Kidney epithelial cell (primary cell): ENCODE measurements around the gene FAM120A. TPM values are rescaled to one million over a fixed set of nuclear protein-coding genes. Genes with fewer than 3 reads are reported as not detected.
A peak's percentile ranks its signal among the peaks of the same experiment; 100 is the strongest.

ENCODE experiments used
- DNase-seq: peaks from one replicate; pipeline ENCODE4 v3.0.0-alpha.2; 2010; ENCODE audit warnings: low read depth
- H3K27me3 ChIP-seq: 2 replicates; pipeline ENCODE4 v1.6.0; 2011; ENCODE audit warnings: low read length; ENCODE audit not compliant: control insufficient read depth, insufficient read depth
- H3K36me3 ChIP-seq: 2 replicates; pipeline ENCODE4 v1.5.1; 2011; ENCODE audit warnings: low read length; ENCODE audit not compliant: control insufficient read depth, insufficient read depth
- H3K4me3 ChIP-seq: 2 replicates; pipeline ENCODE4 v1.5.1; 2011; ENCODE audit warnings: low read depth, mild to moderate bottlenecking, control low read depth, low read length
- CTCF ChIP-seq: IDR thresholded peaks from 2 replicates; pipeline ENCODE4 v1.5.1; 2011; ENCODE audit warnings: mild to moderate bottlenecking, moderate library complexity, low read length, control low read depth, inconsistent platforms; ENCODE audit not compliant: insufficient read depth, poor library complexity, severe bottlenecking
- total RNA-seq: library from RNA; depleted of rRNA; stranded (reverse); fragments of >200 nt; gene quantifications from 2 replicates; pipeline ENCODE4 v1.2.3, GENCODE V29; 2015

The FAM120A gene
- total RNA-seq, 1 donor from 2014 or later, result 59.0 TPM

- no peak for DNase-seq
- no peaks in the 10 kb centered on the region for H3K36me3 ChIP-seq
- H3K27me3 ChIP-seq, result no peaks in the 10 kb centered on the region
- TF ChIP-seq CTCF, result no peak
- H3K4me3 ChIP-seq, result peak overlapping the region; percentile 68
Measured at GRCh38 chr9:93575796-93576257, 124.3 kb downstream of the FAM120A start.

GRCh38 chr9:93576258-93577077 is 125.0 kb downstream of the FAM120A start, which contains the start of gene PHF2:
TSS of gene PHF2 (plus strand) at chr9:93576584. CDS start at chr9:93576774, 190 bp downstream.
- TF ChIP-seq CTCF, result no peak
- DNase-seq, result no peak
- peak within 1 kb of the TSS; percentile 68 for H3K4me3 ChIP-seq
- H3K36me3 ChIP-seq, result no peaks in the 10 kb centered on the region
- no peaks in the 10 kb centered on the region for H3K27me3 ChIP-seq

GRCh38 chr9:93577078-93577974 is 125.8 kb downstream of the FAM120A start:
- no peak for DNase-seq
- TF ChIP-seq CTCF, result no peak
- no peaks in the 10 kb centered on the region for H3K27me3 ChIP-seq
- H3K36me3 ChIP-seq, result no peaks in the 10 kb centered on the region
- H3K4me3 ChIP-seq, result peak overlapping the region; percentile 68

- Histone ChIP-seq H3K4me3 (peak overlapping the region; percentile 68), H3K36me3 (no peaks in the 10 kb centered on the region), H3K27me3 (no peaks in the 10 kb centered on the region)
- no peak for TF ChIP-seq CTCF
- no peak for DNase-seq
Measured at GRCh38 chr9:93577975-93578682, 126.6 kb downstream of the FAM120A start.

GRCh38 chr9:93578844-93579243 is 127.4 kb downstream of the FAM120A start:
- Histone ChIP-seq H3K4me3 (no peak overlapping the region), H3K36me3 (no peaks in the 10 kb centered on the region), H3K27me3 (no peaks in the 10 kb centered on the region)
- DNase-seq, result no peak
- no peak for TF ChIP-seq CTCF
